Spleen (tissue), 11 donors: Measurements from ENCODE around the gene ZDHHC24. TPM values are rescaled to one million over a fixed set of nuclear protein-coding genes. Genes with fewer than 3 reads are reported as not detected.

Experiments used
- DNase-seq: peaks from one replicate; pipeline ENCODE4 v3.0.0-alpha.2; 2020
- H3K27ac ChIP-seq, 8 donors: fragments of 200-600 bp; sonication (generic) in 7 of 8; 1 replicate in 4 of 8; 2 replicates in 4 of 8; pipeline versions ENCODE4 v1.5.0 to v1.8.0; 2016 to 2021; ENCODE audit warnings: inconsistent platforms in 4 of 8, mild to moderate bottlenecking in 4 of 8, moderate library complexity in 1 of 8
- H3K27me3 ChIP-seq, 7 donors: fragments of 200-600 bp; sonication (generic) in 6 of 7; replicated peaks in 1 of 7; 1 replicate in 4 of 7; 2 replicates in 3 of 7; pipeline versions ENCODE4 v1.5.0 to v1.8.0; 2016 to 2021; ENCODE audit warnings: inconsistent platforms in 3 of 7, mild to moderate bottlenecking in 1 of 7
- H3K36me3 ChIP-seq, 6 donors: fragments of 200-600 bp; sonication (generic) in 5 of 6; 1 replicate in 4 of 6; 2 replicates in 2 of 6; pipeline versions ENCODE4 v1.5.0 to v1.8.0; 2016 to 2021; ENCODE audit warnings: inconsistent platforms in 2 of 6
- H3K4me1 ChIP-seq, 6 donors: fragments of 200-600 bp; sonication (generic) in 5 of 6; 1 replicate in 3 of 6; 2 replicates in 3 of 6; pipeline versions ENCODE4 v1.5.0 to v1.8.0; 2016 to 2021; ENCODE audit warnings: inconsistent platforms in 3 of 6
- H3K4me3 ChIP-seq, 8 donors: fragments of 200-600 bp; sonication (generic) in 7 of 8; 1 replicate in 4 of 8; 2 replicates in 4 of 8; pipeline versions ENCODE4 v1.5.0 to v1.8.0; 2016 to 2021; ENCODE audit warnings: inconsistent platforms in 4 of 8, mild to moderate bottlenecking in 4 of 8, moderate library complexity in 2 of 8
- H3K9me3 ChIP-seq, 8 donors: fragments of 200-600 bp; sonication (generic) in 7 of 8; 1 replicate in 4 of 8; 2 replicates in 4 of 8; pipeline versions ENCODE4 v1.5.0 to v1.8.0; 2016 to 2021; ENCODE audit warnings: inconsistent platforms in 4 of 8
- CTCF ChIP-seq, 11 experiments: fragments of 200-600 bp in 7 of 11; fragments of 450-650 bp in 4 of 11; sonication (generic) in 4 of 11; IDR thresholded peaks in 8 of 11; conservative IDR thresholded peaks in 3 of 11; 1 replicate in 7 of 11; 2 replicates in 4 of 11; pipeline versions ENCODE4 v1.4.0 to v1.8.0; 2016 to 2021; ENCODE audit warnings: antibody characterized with exemption in 11 of 11, inconsistent platforms in 4 of 11, mild to moderate bottlenecking in 1 of 11
- POLR2A ChIP-seq, 3 donors: fragments of 450-650 bp; IDR thresholded peaks; one replicate each; pipeline ENCODE4 v1.5.1; 2017; ENCODE audit warnings: antibody characterized with exemption in 3 of 3, mild to moderate bottlenecking in 1 of 3
- POLR2AphosphoS5 ChIP-seq, 3 donors: sonication (generic); formaldehyde crosslinking; IDR thresholded peaks; one replicate each; pipeline ENCODE4 v1.5.1; 2017; ENCODE audit warnings: antibody characterized with exemption in 3 of 3
- WGBS, 5 donors: extraction: QIAGEN DNeasy Blood & Tissue Kit in 3 of 5; methylation state at CpG; one replicate each; pipeline versions ENCODE4 v1.1.5 to v1.1.7; 2013 to 2018; 5-methylcytosine and 5-hydroxymethylcytosine counted together
- intact Hi-C: fragments of 100-400 bp; cut with DNase I; formaldehyde crosslinking; loops from one replicate; pipeline ENCODE4 v1.15.0; 2023; ENCODE audit warnings: low total_unique reads
- polyA plus RNA-seq, 3 donors: library from polyadenylated mRNA; stranded (reverse); fragments of 200-250 nt; gene quantifications; one replicate each; pipeline ENCODE4 v1.2.1, GENCODE V29; 2013
- total RNA-seq, 7 donors: library from RNA; depleted of rRNA in 3 of 7; stranded (reverse); fragments of >200 nt in 3 of 7; fragmentation: NEBNext Ultra II Directional in 4 of 7; extraction: Animal tissue kit (Norgen Biotek cat#: 25700) in 4 of 7; gene quantifications; one replicate each; pipeline versions ENCODE4 v1.1.0 to v1.2.1, GENCODE V29; 2016 to 2021
- donor health status: healthy with polysubstance abuse.
- donor health status: DM: no; HTN: no; CAD: no; lungs with moderate emphysema.
- donor health status: DM: no; HTN: no; CAD: no.
- donor health status: Bipolar disorder and iron deficiency.
- donor health status: healthy.
- donor health status: DM: no; HTN: no; CAD: no.
- donor health status: DM: yes; HTN: yes; CAD: no.

The ZDHHC24 gene
- total and polyA plus RNA-seq, 10 donors = 9.1 to 25.7 (median 21.1) TPM

GRCh38 chr11:66564538-66564937, 18.7 kb upstream of the ZDHHC24 start:
- H3K27ac ChIP-seq = no peak overlapping the region
- 90 to 95% (median 91%) methylated on average over 13 to 14 of the region's 14 CpGs for WGBS, 5 donors
- intact Hi-C loops = no loop called here
- peaks cover 0 to 25% (median 18%) of the 10 kb centered on the region in 6 donors for H3K4me1 ChIP-seq
- H3K36me3 ChIP-seq = peaks cover 0 to 20% (median 0%) of the 10 kb centered on the region in 6 donors
- TF ChIP-seq CTCF (IDR thresholded peaks at IDR 0.05 in 8 of 11, conservative IDR thresholded peaks at IDR 0.05 in 3 of 11) = no peak
- no peak for TF ChIP-seq POLR2A (IDR thresholded peaks at IDR 0.05)
- TF ChIP-seq POLR2AphosphoS5 (IDR thresholded peaks at IDR 0.05) = no peak
- no peaks in the 10 kb centered on the region for H3K9me3 ChIP-seq
- no peak for DNase-seq
- no peak overlapping the region for H3K4me3 ChIP-seq
- peaks cover 0 to 29% (median 3%) of the 10 kb centered on the region in 7 donors for H3K27me3 ChIP-seq

DNA sequence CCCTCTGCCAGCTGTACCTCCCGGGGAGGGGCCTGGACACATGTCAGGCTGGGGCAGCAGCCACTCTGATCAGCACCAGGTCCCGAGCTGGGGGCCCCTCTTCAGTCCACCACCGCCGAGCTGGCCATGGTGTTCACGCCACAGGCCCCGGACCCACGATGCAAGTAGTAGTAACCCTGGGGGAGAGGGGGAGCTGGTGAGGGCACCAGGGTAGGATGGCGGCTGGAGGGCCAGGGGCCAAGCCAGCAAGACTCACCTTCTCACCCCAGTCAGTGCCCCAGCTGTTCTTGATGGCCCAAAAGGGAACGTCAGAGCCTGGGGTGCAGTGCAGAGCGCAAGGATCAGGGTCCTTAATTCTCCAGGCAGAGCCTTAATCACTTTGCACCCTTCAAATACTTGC, 18.0 kb upstream of the ZDHHC24 start:
- Histone ChIP-seq H3K4me1 (peaks cover 4 to 29% (median 22%) of the 10 kb centered on the region in 6 donors), H3K27me3 (peaks cover 0 to 29% (median 3%) of the 10 kb centered on the region in 7 donors), H3K4me3 (no peak overlapping the region), H3K27ac (no peak overlapping the region), H3K9me3 (no peaks in the 10 kb centered on the region), H3K36me3 (peaks cover 0 to 20% (median 0%) of the 10 kb centered on the region in 6 donors)
- DNase-seq = no peak
- intact Hi-C loops = no loop called here
- TF ChIP-seq CTCF (IDR thresholded peaks at IDR 0.05 in 8 of 11, conservative IDR thresholded peaks at IDR 0.05 in 3 of 11) (no peak), POLR2AphosphoS5 (IDR thresholded peaks at IDR 0.05) (no peak), POLR2A (IDR thresholded peaks at IDR 0.05) (no peak)
- 89 to 95% (median 93%) methylated on average over 4 to 10 of the region's 10 CpGs for WGBS, 5 donors

GRCh38 chr11:66562907-66563583, 17.2 kb upstream of the ZDHHC24 start:
- intact Hi-C loops = no loop called here
- no peak for DNase-seq
- Histone ChIP-seq H3K4me3 (no peak overlapping the region), H3K36me3 (peaks cover 0 to 20% (median 0%) of the 10 kb centered on the region in 6 donors), H3K27me3 (peaks cover 0 to 29% (median 0%) of the 10 kb centered on the region in 7 donors), H3K9me3 (no peaks in the 10 kb centered on the region), H3K4me1 (peaks cover 4 to 23% (median 16%) of the 10 kb centered on the region in 6 donors), H3K27ac (no peak overlapping the region)
- no peak for TF ChIP-seq POLR2A (IDR thresholded peaks at IDR 0.05)
- no peak for TF ChIP-seq CTCF (IDR thresholded peaks at IDR 0.05 in 8 of 11, conservative IDR thresholded peaks at IDR 0.05 in 3 of 11)
- TF ChIP-seq POLR2AphosphoS5 (IDR thresholded peaks at IDR 0.05) = no peak
- 79 to 97% (median 92%) methylated on average over 15 to 20 of the region's 20 CpGs for WGBS, 5 donors

DNA sequence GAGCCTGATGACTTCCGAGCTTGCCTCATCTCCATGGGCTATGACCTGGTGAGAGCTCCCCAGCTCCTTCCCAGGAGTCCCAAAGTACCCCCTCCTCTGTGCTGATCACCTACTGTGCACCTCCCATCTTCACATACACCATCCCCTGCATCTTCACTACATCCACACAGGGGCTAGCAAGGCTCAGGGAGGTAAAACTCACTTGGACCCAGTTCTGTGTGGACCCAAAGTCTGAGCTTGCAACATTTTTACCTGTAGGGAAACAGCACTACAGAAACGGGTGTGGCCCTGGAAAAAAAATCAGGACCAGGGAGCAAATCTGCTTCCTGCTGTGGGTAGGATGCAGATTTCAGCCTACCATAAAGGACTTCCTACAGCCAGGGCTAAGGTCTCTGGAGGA, 16.4 kb upstream of the ZDHHC24 start:
- intact Hi-C loops = no loop called here
- Histone ChIP-seq H3K9me3 (no peaks in the 10 kb centered on the region), H3K27me3 (peaks cover 0 to 30% (median 0%) of the 10 kb centered on the region in 7 donors), H3K4me1 (peaks cover 4 to 15% (median 9%) of the 10 kb centered on the region in 6 donors), H3K36me3 (peaks cover 0 to 20% (median 0%) of the 10 kb centered on the region in 6 donors), H3K27ac (no peak overlapping the region), H3K4me3 (no peak overlapping the region)
- TF ChIP-seq CTCF (IDR thresholded peaks at IDR 0.05 in 8 of 11, conservative IDR thresholded peaks at IDR 0.05 in 3 of 11) = no peak
- no peak for TF ChIP-seq POLR2AphosphoS5 (IDR thresholded peaks at IDR 0.05)
- TF ChIP-seq POLR2A (IDR thresholded peaks at IDR 0.05) = no peak
- WGBS, 5 donors = 60 to 94% (median 68%) methylated on average over 2 of the region's 2 CpGs
- no peak for DNase-seq
